Adipocyte (in vitro differentiated cells): ENCODE data around the gene SULT2B1.

Experiments used
- DNase-seq: peaks from one replicate; pipeline ENCODE4 v3.0.0-alpha.2; 2015; ENCODE audit warnings: low read depth
- H3K27me3 ChIP-seq: replicated peaks from 2 replicates; pipeline ENCODE4 v1.7.0; 2013; ENCODE audit warnings: mild to moderate bottlenecking, low read length, moderate library complexity; ENCODE audit not compliant: control insufficient read depth, insufficient read depth
- H3K36me3 ChIP-seq: 2 replicates; pipeline ENCODE4 v1.7.0; 2013; ENCODE audit warnings: low read length, mild to moderate bottlenecking, moderate library complexity; ENCODE audit not compliant: control insufficient read depth, insufficient read depth, severe bottlenecking
- H3K4me1 ChIP-seq: 2 replicates; pipeline ENCODE4 v1.7.0; 2013; ENCODE audit warnings: mild to moderate bottlenecking, low read length, moderate library complexity; ENCODE audit not compliant: control insufficient read depth, insufficient read depth
- H3K4me3 ChIP-seq: 2 replicates; pipeline ENCODE4 v1.7.0; 2013; ENCODE audit warnings: mild to moderate bottlenecking, low read length, moderate library complexity
- H3K9ac ChIP-seq: 2 replicates; pipeline ENCODE4 v1.7.0; 2013; ENCODE audit warnings: mild to moderate bottlenecking, low read length, moderate library complexity
- H3K9me3 ChIP-seq: 2 replicates; pipeline ENCODE4 v1.7.0; 2013; ENCODE audit warnings: mild to moderate bottlenecking, low read length, moderate library complexity; ENCODE audit not compliant: control insufficient read depth

The SULT2B1 gene

DNA sequence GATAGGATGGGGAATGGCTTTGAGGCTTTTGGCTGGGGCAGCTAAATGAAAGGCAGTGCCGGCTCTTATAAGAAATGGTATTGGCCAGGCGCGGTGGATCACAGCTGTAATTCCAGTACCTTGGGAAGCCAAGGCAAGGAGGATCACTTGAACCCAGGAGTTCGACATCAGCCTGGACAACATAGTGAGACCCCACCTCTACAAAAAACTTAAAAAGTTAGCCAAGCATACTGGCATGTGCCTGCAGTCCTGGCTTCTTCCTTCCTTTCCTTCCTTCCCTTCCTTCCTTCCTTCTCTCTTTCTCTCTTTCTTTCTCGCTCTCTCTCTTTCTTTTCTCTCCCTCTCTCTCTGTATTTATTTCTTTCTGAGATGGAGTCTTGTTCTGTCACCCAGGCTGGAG, 90.9 kb downstream of the SULT2B1 start:
- H3K4me3 ChIP-seq: no peak overlapping the region
- peaks cover 7% of the 10 kb centered on the region for H3K27me3 ChIP-seq
- peaks cover 21% of the 10 kb centered on the region for H3K4me1 ChIP-seq
- no peak for DNase-seq
- H3K9me3 ChIP-seq: no peaks in the 10 kb centered on the region
- no peak overlapping the region for H3K9ac ChIP-seq
- H3K36me3 ChIP-seq: no peaks in the 10 kb centered on the region

DNA sequence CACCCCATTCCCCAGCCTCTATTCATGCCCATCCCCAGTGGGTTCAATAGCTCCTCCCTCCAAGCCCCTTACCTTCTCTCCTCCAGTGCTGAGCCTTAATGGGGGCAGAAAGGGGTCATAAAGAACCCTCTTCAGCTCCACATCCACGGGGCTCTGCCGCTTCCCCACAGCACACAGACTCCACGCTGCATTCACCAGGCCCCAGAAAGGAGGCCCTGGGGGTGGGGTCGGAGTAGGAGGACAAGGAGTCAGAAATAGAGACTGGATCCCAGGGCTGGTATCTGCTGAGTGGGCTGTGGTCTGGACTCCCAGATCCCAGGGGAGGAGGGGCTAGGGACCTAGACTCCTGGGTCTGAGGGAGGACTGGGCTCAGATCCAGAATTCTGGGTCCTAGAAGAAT, 92.4 kb downstream of the SULT2B1 start:
- Histone ChIP-seq H3K9ac (no peak overlapping the region), H3K27me3 (peaks cover 7% of the 10 kb centered on the region), H3K36me3 (no peaks in the 10 kb centered on the region), H3K4me1 (peaks cover 17% of the 10 kb centered on the region), H3K4me3 (no peak overlapping the region), H3K9me3 (no peaks in the 10 kb centered on the region)
- DNase-seq: no peak

DNA sequence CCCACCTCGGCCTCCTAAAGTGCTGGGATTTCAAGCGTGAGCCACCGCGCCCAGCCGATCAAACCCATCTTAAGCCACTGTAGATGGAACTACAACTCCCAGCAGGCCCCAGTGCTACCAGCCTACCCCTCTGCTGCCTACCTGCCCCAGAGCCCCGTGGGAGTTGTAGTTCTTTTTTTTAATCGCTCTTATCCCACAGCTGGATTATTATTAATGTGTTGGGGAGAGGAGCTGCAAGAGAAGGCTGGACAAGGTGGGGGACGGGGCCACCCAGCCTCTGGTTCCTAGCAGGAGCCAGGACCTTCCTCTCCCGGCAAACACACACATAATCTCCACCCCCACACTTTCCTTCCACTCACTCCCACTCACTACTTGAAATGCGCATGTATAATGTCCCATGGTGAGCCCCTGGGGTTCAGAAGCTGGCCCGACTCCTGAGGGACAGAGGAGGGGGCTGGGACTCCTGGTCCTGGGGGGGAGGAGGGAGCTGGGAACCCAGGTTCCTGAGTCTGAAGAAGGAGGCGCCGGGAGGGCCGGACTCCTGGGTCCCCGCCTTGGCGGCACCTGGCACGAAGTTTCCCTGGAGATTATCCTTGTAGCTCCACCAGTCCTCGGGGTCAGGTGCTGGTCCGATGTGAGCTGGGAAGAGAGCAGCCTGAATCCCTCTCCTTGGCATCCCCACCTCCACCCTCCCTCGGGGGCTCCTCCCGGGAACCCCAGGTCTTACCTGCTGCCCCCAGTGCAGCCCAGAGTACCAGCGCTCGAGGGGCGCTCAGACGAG, 93.1 kb downstream of the SULT2B1 start:
- Histone ChIP-seq H3K9ac (peak overlapping the region; percentile 54), H3K4me1 (peaks cover 18% of the 10 kb centered on the region), H3K9me3 (no peaks in the 10 kb centered on the region), H3K4me3 (no peak overlapping the region), H3K36me3 (no peaks in the 10 kb centered on the region), H3K27me3 (peaks cover 7% of the 10 kb centered on the region)
- peak; percentile 81 for DNase-seq

GRCh38 chr19:48645620-48646000, 93.6 kb downstream of the SULT2B1 start:
- peak overlapping the region; percentile 68 for H3K4me3 ChIP-seq

DNA sequence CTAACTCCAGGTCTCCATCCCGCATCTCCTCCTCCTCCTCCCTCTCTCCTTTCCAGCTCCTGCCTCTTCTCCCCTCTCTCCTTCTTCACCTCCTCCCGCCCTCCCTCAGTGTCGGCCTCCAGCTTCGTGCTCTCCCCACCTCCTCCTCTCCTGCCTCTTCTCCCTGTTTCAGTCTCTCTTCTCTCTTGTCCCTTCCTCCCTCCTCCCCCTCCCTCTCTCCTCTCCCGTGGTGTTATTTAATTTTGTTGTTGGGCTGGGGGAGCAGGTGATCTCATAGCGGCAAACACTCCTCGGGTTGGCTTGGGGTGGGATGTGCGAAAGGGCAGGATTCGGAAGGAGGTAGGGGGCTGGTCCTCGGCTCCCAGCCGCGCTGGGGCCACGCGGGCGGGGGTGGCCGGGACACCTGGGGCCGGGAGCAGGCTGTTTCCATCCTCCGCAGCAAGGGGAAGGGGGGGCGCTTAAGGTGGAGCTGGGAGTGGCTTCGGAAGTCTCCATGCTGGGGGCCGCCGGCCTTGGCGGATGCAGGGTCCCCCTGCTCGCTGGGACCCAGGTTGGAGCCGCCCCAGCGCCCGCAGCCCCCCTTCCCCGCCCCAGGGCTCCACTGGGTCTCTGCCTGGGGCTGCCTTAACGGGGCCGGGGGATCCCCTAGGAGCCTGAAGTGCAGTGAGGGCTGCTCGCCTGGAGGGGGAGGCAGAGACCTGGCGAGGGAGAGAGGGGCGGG, 94.2 kb downstream of the SULT2B1 start, which contains the start of gene CA11:
Gene CA11, minus strand, starts transcription at position 187 of the 721 bp plus-strand sequence. CDS start 555 bp downstream, outside the sequence.
- H3K4me1 ChIP-seq: peaks cover 18% of the 10 kb centered on the region
- DNase-seq: peak; percentile 94
- peak within 1 kb of the TSS; percentile 68 for H3K4me3 ChIP-seq
- peaks cover 7% of the 10 kb centered on the region for H3K27me3 ChIP-seq
- H3K36me3 ChIP-seq: no peaks in the 10 kb centered on the region
- H3K9ac ChIP-seq: peak within 1 kb of the TSS; percentile 54
- H3K9me3 ChIP-seq: no peaks in the 10 kb centered on the region

More at GRCh38 chr19:48645620-48646000, 93.6 kb downstream of the SULT2B1 start:
- no peaks in the 10 kb centered on the region for H3K9me3 ChIP-seq
- peaks cover 18% of the 10 kb centered on the region for H3K4me1 ChIP-seq
- H3K27me3 ChIP-seq: peaks cover 7% of the 10 kb centered on the region
- no peak for DNase-seq
- peak overlapping the region; percentile 54 for H3K9ac ChIP-seq
- no peaks in the 10 kb centered on the region for H3K36me3 ChIP-seq

GRCh38 chr19:48646722-48647216, 94.8 kb downstream of the SULT2B1 start:
- Histone ChIP-seq H3K27me3 (peaks cover 7% of the 10 kb centered on the region), H3K9me3 (no peaks in the 10 kb centered on the region), H3K9ac (no peak overlapping the region), H3K36me3 (no peaks in the 10 kb centered on the region), H3K4me1 (peaks cover 18% of the 10 kb centered on the region), H3K4me3 (peak overlapping the region; percentile 68)
- no peak for DNase-seq

GRCh38 chr19:48648134-48648533, 96.2 kb downstream of the SULT2B1 start:
- Histone ChIP-seq H3K9ac (no peak overlapping the region), H3K27me3 (peaks cover 11% of the 10 kb centered on the region), H3K9me3 (no peaks in the 10 kb centered on the region), H3K36me3 (no peaks in the 10 kb centered on the region), H3K4me1 (peaks cover 18% of the 10 kb centered on the region), H3K4me3 (no peak overlapping the region)
- DNase-seq: no peak
